NCI-H526 treated with DMSO at 0.1 percent for 48 hours (cell line): ENCODE results near the gene SIM2.

ENCODE experiments used
- DNase-seq: peaks from one replicate; lab custom pipeline; 2025; lab: John Stamatoyannopoulos, UW

SIM2 gene

GRCh38 chr21:36710729-36711048, 11.8 kb downstream of the SIM2 start:
- DNase-seq, result no peak

- DNase-seq, result no peak
Observed at GRCh38 chr21:36713746-36714145, 14.8 kb downstream of the SIM2 start.

GRCh38 chr21:36716387-36716786, 17.5 kb downstream of the SIM2 start:
- DNase-seq, result no peak

GRCh38 chr21:36716836-36717235, 17.9 kb downstream of the SIM2 start:
- DNase-seq, result no peak

GRCh38 chr21:36717976-36718375, 19.1 kb downstream of the SIM2 start:
- DNase-seq, result no peak

- peak; percentile 43 for DNase-seq
Observed at GRCh38 chr21:36718951-36719501, 20.1 kb downstream of the SIM2 start.

GRCh38 chr21:36719614-36720013, 20.7 kb downstream of the SIM2 start:
- peak; percentile 37 for DNase-seq

- DNase-seq, result no peak
Observed at GRCh38 chr21:36721817-36722216, 22.9 kb downstream of the SIM2 start.

- DNase-seq, result no peak
Observed at GRCh38 chr21:36722370-36723368, 23.8 kb downstream of the SIM2 start.

- DNase-seq, result no peak
Observed at GRCh38 chr21:36723371-36723881, 24.5 kb downstream of the SIM2 start.

GRCh38 chr21:36724660-36725059, 25.7 kb downstream of the SIM2 start:
- DNase-seq, result no peak

- DNase-seq, result no peak
Observed at GRCh38 chr21:36725793-36726386, 27.0 kb downstream of the SIM2 start.

- DNase-seq, result no peak
Observed at GRCh38 chr21:36727866-36728265, 29.0 kb downstream of the SIM2 start.

GRCh38 chr21:36728371-36729111, 29.6 kb downstream of the SIM2 start:
- DNase-seq, result no peak

- no peak for DNase-seq
Observed at GRCh38 chr21:36729310-36729970, 30.5 kb downstream of the SIM2 start.

GRCh38 chr21:36730291-36731281, 31.7 kb downstream of the SIM2 start:
- no peak for DNase-seq

GRCh38 chr21:36732217-36732616, 33.3 kb downstream of the SIM2 start:
- no peak for DNase-seq

- no peak for DNase-seq
Observed at GRCh38 chr21:36732761-36733160, 33.8 kb downstream of the SIM2 start.

- DNase-seq, result no peak
Observed at GRCh38 chr21:36733857-36734256, 34.9 kb downstream of the SIM2 start.
